ENCODE data around the gene TAS2R19. TPM values are rescaled to one million over a fixed set of nuclear protein-coding genes. Genes with fewer than 3 reads are reported as not detected.

The TAS2R19 gene
- total RNA-seq, 1 experiment from 2014 or later: 2.6 TPM

GRCh38 chr12:11016937-11017336 lies 5.5 kb downstream of the TAS2R19 start:
- Histone ChIP-seq H3K18ac (ENCODE audit: insufficient read length, low read depth, low read length) (no peak overlapping the region), H3K27me3 (ENCODE audit: insufficient read depth, low read length) (no peaks in the 10 kb centered on the region), H3K9ac (ENCODE audit: extremely low read depth, insufficient read length, low read length) (no peak overlapping the region), H3K4me1 (ENCODE audit: insufficient read depth, low read length) (no peaks in the 10 kb centered on the region), H3K4ac (ENCODE audit: low read depth, low read length) (no peak overlapping the region), H4K91ac (ENCODE audit: insufficient read length, low read depth, low read length) (no peak overlapping the region), H3T11ph (ENCODE audit: low read length) (no peak overlapping the region), H2BK5ac (ENCODE audit: insufficient read length, low read length) (no peak overlapping the region), H2BK120ac (ENCODE audit: low read depth, low read length, poor library complexity, severe bottlenecking) (no peak overlapping the region), H4K5ac (ENCODE audit: insufficient read length, low read depth, low read length) (no peak overlapping the region), H3K79me1 (ENCODE audit: insufficient read depth, low read depth, low read length, poor library complexity, severe bottlenecking) (no peaks in the 10 kb centered on the region), H3K23me2 (ENCODE audit: insufficient read length, low read depth, low read length, poor library complexity, severe bottlenecking) (no peaks in the 10 kb centered on the region), H3K23ac (ENCODE audit: insufficient read length, low read depth, low read length) (no peak overlapping the region), H3K56ac (ENCODE audit: insufficient read length, low read depth, low read length) (no peak overlapping the region), H4K8ac (replicated peaks; ENCODE audit: insufficient read length, low read depth, low read length) (no peak overlapping the region), H2AK5ac (ENCODE audit: insufficient read length, low read length) (no peak overlapping the region), H3K27ac (ENCODE audit: insufficient read length, low read depth, low read length) (no peak overlapping the region), H3K9me3 (ENCODE audit: control insufficient read depth, low read depth, low read length) (no peaks in the 10 kb centered on the region), H3K79me2 (ENCODE audit: insufficient read depth, low read length) (no peaks in the 10 kb centered on the region), H3K4me2 (ENCODE audit: insufficient read depth, insufficient read length, low read length) (no peak overlapping the region), H3K14ac (ENCODE audit: insufficient read depth, low read length) (no peak overlapping the region), H4K20me1 (ENCODE audit: control insufficient read depth, insufficient read depth, insufficient read length) (no peaks in the 10 kb centered on the region), H2BK20ac (ENCODE audit: low read depth, low read length, poor library complexity, severe bottlenecking) (no peak overlapping the region), H2BK12ac (ENCODE audit: insufficient read length, low read depth, low read length) (no peak overlapping the region), H2BK15ac (ENCODE audit: low read depth, low read length) (no peak overlapping the region), H2AFZ (ENCODE audit: low read length) (no peak overlapping the region)
- Mint-ChIP-seq H3K9me3 (no peaks in the 10 kb centered on the region), H3K4me3 (no peak overlapping the region), H3K36me3 (ENCODE audit: insufficient read depth in 1 of 3, low read depth in 3 of 3) (no peaks in the 10 kb centered on the region; a peak in 3 of 7 replicates), H3K27ac (no peak overlapping the region), H3K27me3 (ENCODE audit: low read depth) (no peaks in the 10 kb centered on the region), H3K4me1 (0 out of 4 replicates have a peak, but pooled peaks cover 0 to 2% of the 10 kb centered on the region in 2 experiments)
- no peak for DNase-seq
- WGBS (ENCODE audit: extremely low coverage, insufficient read length, low lambda C conversion rate): no CpG with 5 or more reads among the region's 1 CpG
- TF ChIP-seq CTCF (conservative IDR thresholded peaks at IDR 0.05): no peak
